Testis (tissue), 2 donors: ENCODE data around the gene MSLN.

Experiments
- POLR2A ChIP-seq: fragments of 450-650 bp; IDR thresholded peaks from one replicate; pipeline ENCODE4 v1.6.1; 2017; ENCODE audit warnings: antibody characterized with exemption, mild to moderate bottlenecking, moderate library complexity
- TF ChIP-seq, protein P1 (sequence below), 3 experiments: fragments of 450-650 bp in 2 of 3; fragments of 200-600 bp in 1 of 3; sonication (generic) in 1 of 3; IDR thresholded peaks; one replicate each; pipeline ENCODE4 v1.5.1; 2016 to 2019; ENCODE audit warnings: antibody characterized with exemption in 3 of 3, mild to moderate bottlenecking in 2 of 3, moderate library complexity in 1 of 3

DNA sequence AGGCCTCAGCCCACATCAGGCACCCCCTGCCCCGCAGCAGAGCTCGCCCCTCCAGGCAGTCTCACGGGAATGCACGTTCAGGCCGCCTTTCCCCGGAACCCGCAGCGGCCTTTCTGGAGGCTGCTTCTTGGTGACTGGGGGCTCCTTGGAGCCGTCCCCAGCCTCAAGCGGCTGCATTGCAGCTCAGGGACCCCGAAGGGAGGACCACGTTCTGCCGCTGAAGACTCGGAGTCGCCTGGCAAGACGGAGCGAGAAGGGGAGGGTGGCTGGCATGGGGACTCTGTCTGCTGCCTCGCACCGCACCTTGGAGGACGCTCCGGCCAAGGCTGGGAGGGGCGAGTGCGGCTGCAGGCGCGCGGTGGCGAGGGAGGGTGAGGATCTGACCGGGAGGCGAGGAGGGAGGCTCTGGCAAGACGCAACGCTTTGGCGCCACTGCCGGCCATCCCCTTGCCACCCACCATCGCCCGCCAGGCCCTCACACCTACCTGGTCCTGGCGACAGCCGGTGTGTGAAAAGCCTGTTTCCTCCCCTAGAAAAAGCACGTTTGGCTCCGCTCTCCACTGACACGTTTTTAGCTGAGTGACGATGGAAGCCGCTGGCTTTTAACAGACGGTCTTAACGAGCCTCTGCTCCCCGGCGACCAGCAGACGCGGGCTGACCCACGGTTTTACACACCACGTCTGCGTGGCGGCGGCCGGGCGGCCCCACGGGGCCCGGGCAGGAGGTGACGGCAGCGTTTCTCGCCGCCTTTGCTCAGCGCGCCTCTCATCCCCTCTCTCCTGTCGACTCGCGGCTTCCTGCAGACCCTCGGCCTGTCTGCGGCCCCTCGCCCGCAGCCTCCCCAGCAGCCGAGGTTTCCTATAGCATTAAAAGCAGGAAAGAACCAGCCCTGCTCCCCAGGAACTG lies 56.7 kb downstream of the MSLN start:
- TF ChIP-seq, protein P1, sequence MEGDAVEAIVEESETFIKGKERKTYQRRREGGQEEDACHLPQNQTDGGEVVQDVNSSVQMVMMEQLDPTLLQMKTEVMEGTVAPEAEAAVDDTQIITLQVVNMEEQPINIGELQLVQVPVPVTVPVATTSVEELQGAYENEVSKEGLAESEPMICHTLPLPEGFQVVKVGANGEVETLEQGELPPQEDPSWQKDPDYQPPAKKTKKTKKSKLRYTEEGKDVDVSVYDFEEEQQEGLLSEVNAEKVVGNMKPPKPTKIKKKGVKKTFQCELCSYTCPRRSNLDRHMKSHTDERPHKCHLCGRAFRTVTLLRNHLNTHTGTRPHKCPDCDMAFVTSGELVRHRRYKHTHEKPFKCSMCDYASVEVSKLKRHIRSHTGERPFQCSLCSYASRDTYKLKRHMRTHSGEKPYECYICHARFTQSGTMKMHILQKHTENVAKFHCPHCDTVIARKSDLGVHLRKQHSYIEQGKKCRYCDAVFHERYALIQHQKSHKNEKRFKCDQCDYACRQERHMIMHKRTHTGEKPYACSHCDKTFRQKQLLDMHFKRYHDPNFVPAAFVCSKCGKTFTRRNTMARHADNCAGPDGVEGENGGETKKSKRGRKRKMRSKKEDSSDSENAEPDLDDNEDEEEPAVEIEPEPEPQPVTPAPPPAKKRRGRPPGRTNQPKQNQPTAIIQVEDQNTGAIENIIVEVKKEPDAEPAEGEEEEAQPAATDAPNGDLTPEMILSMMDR (IDR thresholded peaks at IDR 0.05), result no peak
- no peak for TF ChIP-seq POLR2A
